ENCODE measurements around the gene TRPM3. TPM values are rescaled to one million over a fixed set of nuclear protein-coding genes. Genes with fewer than 3 reads are reported as not detected.

The TRPM3 gene
- total and polyA plus RNA-seq, 4 donors = 0.07 to 0.89 (median 0.67) TPM

DNA sequence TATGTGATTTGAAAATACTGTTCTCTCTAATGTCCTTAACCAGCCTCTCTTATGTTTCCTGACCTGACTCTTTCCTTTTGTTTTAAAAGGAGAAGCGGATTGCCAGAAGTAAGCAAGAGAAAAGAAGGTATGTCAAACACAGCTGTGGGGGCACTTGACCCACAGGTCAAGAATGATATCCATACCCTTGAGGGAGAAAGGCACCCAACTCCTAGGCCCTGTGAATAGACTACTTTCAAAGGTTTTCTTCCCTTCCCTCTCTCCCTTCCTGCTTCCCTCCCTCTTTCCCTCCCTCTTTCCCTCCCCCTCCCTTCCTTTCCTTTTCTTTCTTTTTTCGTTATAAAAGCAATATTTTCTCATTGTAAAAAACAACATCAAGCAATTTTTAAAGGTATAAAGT is 306.8 kb downstream of the TRPM3 start:
- H3K4me3 ChIP-seq (ENCODE audit: low read depth in 1 of 3, low read length in 3 of 3) = no peak overlapping the region
- WGBS = 63% methylated on average over 2 of the region's 2 CpGs
- H3K27me3 ChIP-seq (ENCODE audit: control insufficient read depth in 4 of 4, insufficient read depth in 4 of 4, low read length in 3 of 4) = no peaks in the 10 kb centered on the region
- H3K27ac ChIP-seq (ENCODE audit: low read depth in 1 of 2, low read length in 2 of 2) = no peak overlapping the region
- no peak for TF ChIP-seq FOXA1 (IDR thresholded peaks at IDR 0.05)
- TF ChIP-seq HNF4A (conservative IDR thresholded peaks at IDR 0.05) = no peak
- no peak for TF ChIP-seq HNF4G (IDR thresholded peaks at IDR 0.05)
- TF ChIP-seq, protein P1, sequence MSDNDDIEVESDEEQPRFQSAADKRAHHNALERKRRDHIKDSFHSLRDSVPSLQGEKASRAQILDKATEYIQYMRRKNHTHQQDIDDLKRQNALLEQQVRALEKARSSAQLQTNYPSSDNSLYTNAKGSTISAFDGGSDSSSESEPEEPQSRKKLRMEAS (IDR thresholded peaks at IDR 0.05) = no peak
- no peak for TF ChIP-seq GABPA (IDR thresholded peaks at IDR 0.05 in 1 of 2, conservative IDR thresholded peaks at IDR 0.05 in 1 of 2)
- TF ChIP-seq, protein P2, sequence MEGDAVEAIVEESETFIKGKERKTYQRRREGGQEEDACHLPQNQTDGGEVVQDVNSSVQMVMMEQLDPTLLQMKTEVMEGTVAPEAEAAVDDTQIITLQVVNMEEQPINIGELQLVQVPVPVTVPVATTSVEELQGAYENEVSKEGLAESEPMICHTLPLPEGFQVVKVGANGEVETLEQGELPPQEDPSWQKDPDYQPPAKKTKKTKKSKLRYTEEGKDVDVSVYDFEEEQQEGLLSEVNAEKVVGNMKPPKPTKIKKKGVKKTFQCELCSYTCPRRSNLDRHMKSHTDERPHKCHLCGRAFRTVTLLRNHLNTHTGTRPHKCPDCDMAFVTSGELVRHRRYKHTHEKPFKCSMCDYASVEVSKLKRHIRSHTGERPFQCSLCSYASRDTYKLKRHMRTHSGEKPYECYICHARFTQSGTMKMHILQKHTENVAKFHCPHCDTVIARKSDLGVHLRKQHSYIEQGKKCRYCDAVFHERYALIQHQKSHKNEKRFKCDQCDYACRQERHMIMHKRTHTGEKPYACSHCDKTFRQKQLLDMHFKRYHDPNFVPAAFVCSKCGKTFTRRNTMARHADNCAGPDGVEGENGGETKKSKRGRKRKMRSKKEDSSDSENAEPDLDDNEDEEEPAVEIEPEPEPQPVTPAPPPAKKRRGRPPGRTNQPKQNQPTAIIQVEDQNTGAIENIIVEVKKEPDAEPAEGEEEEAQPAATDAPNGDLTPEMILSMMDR (IDR thresholded peaks at IDR 0.05; ENCODE audit: low read depth, low read length, missing input control) = no peak
- no peak for TF ChIP-seq FOXA2 (IDR thresholded peaks at IDR 0.05)
- no peak for TF ChIP-seq RXRA (IDR thresholded peaks at IDR 0.05)
- TF ChIP-seq, protein P3, sequence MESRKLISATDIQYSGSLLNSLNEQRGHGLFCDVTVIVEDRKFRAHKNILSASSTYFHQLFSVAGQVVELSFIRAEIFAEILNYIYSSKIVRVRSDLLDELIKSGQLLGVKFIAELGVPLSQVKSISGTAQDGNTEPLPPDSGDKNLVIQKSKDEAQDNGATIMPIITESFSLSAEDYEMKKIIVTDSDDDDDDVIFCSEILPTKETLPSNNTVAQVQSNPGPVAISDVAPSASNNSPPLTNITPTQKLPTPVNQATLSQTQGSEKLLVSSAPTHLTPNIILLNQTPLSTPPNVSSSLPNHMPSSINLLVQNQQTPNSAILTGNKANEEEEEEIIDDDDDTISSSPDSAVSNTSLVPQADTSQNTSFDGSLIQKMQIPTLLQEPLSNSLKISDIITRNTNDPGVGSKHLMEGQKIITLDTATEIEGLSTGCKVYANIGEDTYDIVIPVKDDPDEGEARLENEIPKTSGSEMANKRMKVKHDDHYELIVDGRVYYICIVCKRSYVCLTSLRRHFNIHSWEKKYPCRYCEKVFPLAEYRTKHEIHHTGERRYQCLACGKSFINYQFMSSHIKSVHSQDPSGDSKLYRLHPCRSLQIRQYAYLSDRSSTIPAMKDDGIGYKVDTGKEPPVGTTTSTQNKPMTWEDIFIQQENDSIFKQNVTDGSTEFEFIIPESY (IDR thresholded peaks at IDR 0.05) = no peak
- no peak for TF ChIP-seq YY1 (IDR thresholded peaks at IDR 0.05)
- TF ChIP-seq SP1 (IDR thresholded peaks at IDR 0.05) = no peak
- no peak for TF ChIP-seq JUND (IDR thresholded peaks at IDR 0.05)
- H3K9me3 ChIP-seq (ENCODE audit: control insufficient read depth in 4 of 4, low read length in 3 of 4) = no peaks in the 10 kb centered on the region
- no peaks in the 10 kb centered on the region for H3K36me3 ChIP-seq (ENCODE audit: control insufficient read depth in 4 of 4, insufficient read depth in 3 of 4, low read depth in 1 of 4, low read length in 3 of 4)
- H3K4me1 ChIP-seq (ENCODE audit: control insufficient read depth in 4 of 4, insufficient read depth in 4 of 4, low read length in 3 of 4) = no peaks in the 10 kb centered on the region
- no peak for DNase-seq (ENCODE audit: low spot score)
- H3K9ac ChIP-seq (ENCODE audit: low read depth in 1 of 2, low read length in 2 of 2) = no peak overlapping the region

DNA sequence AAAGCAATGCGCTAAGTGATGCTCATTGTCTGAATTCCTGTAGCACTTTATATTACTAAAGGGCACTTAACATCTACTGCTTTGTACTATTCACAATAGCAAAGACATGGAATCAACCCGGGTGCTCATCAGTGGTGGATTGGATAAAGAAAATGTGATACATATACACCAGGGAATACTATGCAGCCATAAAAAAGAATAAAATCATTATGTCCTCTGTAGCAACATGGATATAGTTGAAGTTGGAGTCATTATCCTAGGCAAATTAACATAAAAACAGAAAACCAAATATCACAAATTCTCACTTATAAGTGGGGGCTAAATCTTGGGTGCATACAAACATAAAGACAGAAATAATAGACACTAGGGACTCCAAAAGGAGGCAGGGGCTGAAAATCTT is 308.3 kb downstream of the TRPM3 start:
- no peak overlapping the region for H3K4me3 ChIP-seq (ENCODE audit: low read depth in 1 of 3, low read length in 3 of 3)
- no peaks in the 10 kb centered on the region for H3K36me3 ChIP-seq (ENCODE audit: control insufficient read depth in 4 of 4, insufficient read depth in 3 of 4, low read depth in 1 of 4, low read length in 3 of 4)
- no peak overlapping the region for H3K9ac ChIP-seq (ENCODE audit: low read depth in 1 of 2, low read length in 2 of 2)
- no peaks in the 10 kb centered on the region for H3K4me1 ChIP-seq (ENCODE audit: control insufficient read depth in 4 of 4, insufficient read depth in 4 of 4, low read length in 3 of 4)
- no peak overlapping the region for H3K27ac ChIP-seq (ENCODE audit: low read depth in 1 of 2, low read length in 2 of 2)
- no peaks in the 10 kb centered on the region for H3K27me3 ChIP-seq (ENCODE audit: control insufficient read depth in 4 of 4, insufficient read depth in 4 of 4, low read length in 3 of 4)
- H3K9me3 ChIP-seq (ENCODE audit: control insufficient read depth in 4 of 4, low read length in 3 of 4) = no peaks in the 10 kb centered on the region
- no peak for DNase-seq (ENCODE audit: low spot score)
- TF ChIP-seq FOXA1 (IDR thresholded peaks at IDR 0.05) = no peak
- no peak for TF ChIP-seq JUND (IDR thresholded peaks at IDR 0.05)
- no peak for TF ChIP-seq HNF4G (IDR thresholded peaks at IDR 0.05)
- no peak for TF ChIP-seq EGR1 (IDR thresholded peaks at IDR 0.05; ENCODE audit: low read depth in 2 of 2)
- TF ChIP-seq, protein P4, sequence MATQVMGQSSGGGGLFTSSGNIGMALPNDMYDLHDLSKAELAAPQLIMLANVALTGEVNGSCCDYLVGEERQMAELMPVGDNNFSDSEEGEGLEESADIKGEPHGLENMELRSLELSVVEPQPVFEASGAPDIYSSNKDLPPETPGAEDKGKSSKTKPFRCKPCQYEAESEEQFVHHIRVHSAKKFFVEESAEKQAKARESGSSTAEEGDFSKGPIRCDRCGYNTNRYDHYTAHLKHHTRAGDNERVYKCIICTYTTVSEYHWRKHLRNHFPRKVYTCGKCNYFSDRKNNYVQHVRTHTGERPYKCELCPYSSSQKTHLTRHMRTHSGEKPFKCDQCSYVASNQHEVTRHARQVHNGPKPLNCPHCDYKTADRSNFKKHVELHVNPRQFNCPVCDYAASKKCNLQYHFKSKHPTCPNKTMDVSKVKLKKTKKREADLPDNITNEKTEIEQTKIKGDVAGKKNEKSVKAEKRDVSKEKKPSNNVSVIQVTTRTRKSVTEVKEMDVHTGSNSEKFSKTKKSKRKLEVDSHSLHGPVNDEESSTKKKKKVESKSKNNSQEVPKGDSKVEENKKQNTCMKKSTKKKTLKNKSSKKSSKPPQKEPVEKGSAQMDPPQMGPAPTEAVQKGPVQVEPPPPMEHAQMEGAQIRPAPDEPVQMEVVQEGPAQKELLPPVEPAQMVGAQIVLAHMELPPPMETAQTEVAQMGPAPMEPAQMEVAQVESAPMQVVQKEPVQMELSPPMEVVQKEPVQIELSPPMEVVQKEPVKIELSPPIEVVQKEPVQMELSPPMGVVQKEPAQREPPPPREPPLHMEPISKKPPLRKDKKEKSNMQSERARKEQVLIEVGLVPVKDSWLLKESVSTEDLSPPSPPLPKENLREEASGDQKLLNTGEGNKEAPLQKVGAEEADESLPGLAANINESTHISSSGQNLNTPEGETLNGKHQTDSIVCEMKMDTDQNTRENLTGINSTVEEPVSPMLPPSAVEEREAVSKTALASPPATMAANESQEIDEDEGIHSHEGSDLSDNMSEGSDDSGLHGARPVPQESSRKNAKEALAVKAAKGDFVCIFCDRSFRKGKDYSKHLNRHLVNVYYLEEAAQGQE (IDR thresholded peaks at IDR 0.05) = no peak
- TF ChIP-seq, protein P3 (IDR thresholded peaks at IDR 0.05) = no peak
- TF ChIP-seq RXRA (IDR thresholded peaks at IDR 0.05) = no peak
- TF ChIP-seq NR2F2 (IDR thresholded peaks at IDR 0.05) = no peak
- TF ChIP-seq TAF1 (conservative IDR thresholded peaks at IDR 0.05) = no peak
- no peak for TF ChIP-seq FOXA2 (IDR thresholded peaks at IDR 0.05)
- no peak for TF ChIP-seq YY1 (IDR thresholded peaks at IDR 0.05)
- TF ChIP-seq SP1 (IDR thresholded peaks at IDR 0.05) = no peak
- TF ChIP-seq RAD21 (IDR thresholded peaks at IDR 0.05) = no peak
- TF ChIP-seq GABPA (IDR thresholded peaks at IDR 0.05 in 1 of 2, conservative IDR thresholded peaks at IDR 0.05 in 1 of 2) = no peak
- no peak for TF ChIP-seq HNF4A (conservative IDR thresholded peaks at IDR 0.05)
- 94% methylated on average over 2 of the region's 2 CpGs for WGBS

Data from liver (tissue), 9 donors.